Measurements from ENCODE around the gene FRMD1.

Gene FRMD1

GRCh38 chr6:168035661-168036545 lies 43.1 kb downstream of the FRMD1 start (continued):
- TF ChIP-seq, protein P1, sequence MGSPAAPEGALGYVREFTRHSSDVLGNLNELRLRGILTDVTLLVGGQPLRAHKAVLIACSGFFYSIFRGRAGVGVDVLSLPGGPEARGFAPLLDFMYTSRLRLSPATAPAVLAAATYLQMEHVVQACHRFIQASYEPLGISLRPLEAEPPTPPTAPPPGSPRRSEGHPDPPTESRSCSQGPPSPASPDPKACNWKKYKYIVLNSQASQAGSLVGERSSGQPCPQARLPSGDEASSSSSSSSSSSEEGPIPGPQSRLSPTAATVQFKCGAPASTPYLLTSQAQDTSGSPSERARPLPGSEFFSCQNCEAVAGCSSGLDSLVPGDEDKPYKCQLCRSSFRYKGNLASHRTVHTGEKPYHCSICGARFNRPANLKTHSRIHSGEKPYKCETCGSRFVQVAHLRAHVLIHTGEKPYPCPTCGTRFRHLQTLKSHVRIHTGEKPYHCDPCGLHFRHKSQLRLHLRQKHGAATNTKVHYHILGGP (tag by site-specific recombination; IDR thresholded peaks at IDR 0.05) = no peak
- TF ChIP-seq ZNF843 (tag by site-specific recombination; IDR thresholded peaks at IDR 0.05) (peak; percentile 88), ZNF239 (tag by site-specific recombination; IDR thresholded peaks at IDR 0.05) (no peak), YY1 (tag by site-specific recombination; IDR thresholded peaks at IDR 0.05) (no peak), ZNF488 (tag by site-specific recombination; IDR thresholded peaks at IDR 0.05) (no peak), ZNF48 (tag by site-specific recombination; IDR thresholded peaks at IDR 0.05) (no peak), BCL11A (tag by site-specific recombination; IDR thresholded peaks at IDR 0.05; ENCODE audit: low read depth) (peak; percentile 58; the same call in 1 of the 2 replicates), ZBTB8A (tag by site-specific recombination; IDR thresholded peaks at IDR 0.05) (no peak), ZNF561 (tag by site-specific recombination; IDR thresholded peaks at IDR 0.05; ENCODE audit: borderline replicate concordance) (no peak), ZNF658 (tag by site-specific recombination; IDR thresholded peaks at IDR 0.05) (no peak), ZNF366 (tag by site-specific recombination; conservative IDR thresholded peaks at IDR 0.05) (peak; percentile 89)
- TF ChIP-seq, protein P2, sequence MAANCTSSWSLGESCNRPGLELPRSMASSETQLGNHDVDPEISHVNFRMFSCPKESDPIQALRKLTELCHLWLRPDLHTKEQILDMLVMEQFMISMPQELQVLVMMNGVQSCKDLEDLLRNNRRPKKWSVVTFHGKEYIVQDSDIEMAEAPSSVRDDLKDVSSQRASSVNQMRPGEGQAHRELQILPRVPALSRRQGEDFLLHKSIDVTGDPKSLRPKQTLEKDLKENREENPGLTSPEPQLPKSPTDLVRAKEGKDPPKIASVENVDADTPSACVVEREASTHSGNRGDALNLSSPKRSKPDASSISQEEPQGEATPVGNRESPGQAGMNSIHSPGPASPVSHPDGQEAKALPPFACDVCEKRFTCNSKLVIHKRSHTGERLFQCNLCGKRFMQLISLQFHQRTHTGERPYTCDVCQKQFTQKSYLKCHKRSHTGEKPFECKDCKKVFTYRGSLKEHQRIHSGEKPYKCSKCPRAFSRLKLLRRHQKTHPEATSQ (tag by site-specific recombination; IDR thresholded peaks at IDR 0.05) = no peak
- TF ChIP-seq, protein P3, sequence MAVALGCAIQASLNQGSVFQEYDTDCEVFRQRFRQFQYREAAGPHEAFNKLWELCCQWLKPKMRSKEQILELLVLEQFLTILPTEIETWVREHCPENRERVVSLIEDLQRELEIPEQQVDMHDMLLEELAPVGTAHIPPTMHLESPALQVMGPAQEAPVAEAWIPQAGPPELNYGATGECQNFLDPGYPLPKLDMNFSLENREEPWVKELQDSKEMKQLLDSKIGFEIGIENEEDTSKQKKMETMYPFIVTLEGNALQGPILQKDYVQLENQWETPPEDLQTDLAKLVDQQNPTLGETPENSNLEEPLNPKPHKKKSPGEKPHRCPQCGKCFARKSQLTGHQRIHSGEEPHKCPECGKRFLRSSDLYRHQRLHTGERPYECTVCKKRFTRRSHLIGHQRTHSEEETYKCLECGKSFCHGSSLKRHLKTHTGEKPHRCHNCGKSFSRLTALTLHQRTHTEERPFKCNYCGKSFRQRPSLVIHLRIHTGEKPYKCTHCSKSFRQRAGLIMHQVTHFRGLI (tag by site-specific recombination; IDR thresholded peaks at IDR 0.05) = no peak

DNA sequence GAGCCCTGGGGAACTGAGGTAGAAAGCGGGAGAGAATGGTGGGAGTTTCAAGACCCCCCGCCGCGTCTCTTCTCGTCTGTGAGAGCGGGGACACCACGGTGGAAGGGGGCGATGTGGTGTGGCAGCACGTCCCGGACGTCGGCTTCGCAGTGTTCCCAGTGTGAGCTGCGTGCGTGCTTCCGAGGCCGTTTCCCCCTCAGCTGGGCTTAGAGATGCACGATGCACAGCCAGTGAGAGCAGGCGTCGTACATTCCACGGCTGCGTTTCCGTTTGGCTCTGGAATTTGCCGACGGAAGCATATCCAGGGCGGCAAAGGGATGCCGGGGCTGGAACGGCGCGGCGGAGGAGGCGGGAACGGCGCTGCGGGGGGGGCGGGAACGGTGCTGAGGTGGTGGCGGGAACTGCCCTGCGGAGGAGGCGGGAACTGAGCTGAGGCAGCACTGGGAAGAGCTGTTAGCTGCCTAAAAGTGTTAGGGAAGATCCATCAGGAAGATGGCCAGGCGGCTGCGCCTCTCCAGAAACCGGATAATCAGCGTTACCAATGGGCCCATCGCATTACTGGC lies 43.8 kb downstream of the FRMD1 start:
- CTCF ChIA-PET = interaction anchor here (1.1 kb wide), 1 partner anchor 20 kb away, joined by 3 read pairs; no protein-coding TSS in a partner anchor
- POLR2A ChIA-PET = interaction anchor here (0.6 to 1.2 kb wide), 4 partner anchors 11 to 213 kb away, joined by 3 to 11 read pairs (median 4); no protein-coding TSS in a partner anchor
- Histone ChIP-seq H3K36me3 (ENCODE audit: control insufficient read depth in 2 of 2, insufficient read depth in 1 of 2, low read length in 2 of 2) (peaks cover 0 to 3% of the 10 kb centered on the region in 2 experiments; a peak in 1 of 3 replicates), H3K4me3 (ENCODE audit: low read depth, low read length) (peak overlapping the region; percentile 34), H3K9me3 (ENCODE audit: control insufficient read depth, insufficient read depth, low read depth, low read length) (no peaks in the 10 kb centered on the region), H3K4me1 (ENCODE audit: control insufficient read depth, insufficient read depth, low read length) (peaks cover 8% of the 10 kb centered on the region), H3K27ac (ENCODE audit: extremely low read depth, low read depth, low read length) (peak overlapping the region; percentile 77)
- no peak for TF ChIP-seq ZNF223 (tag by site-specific recombination; IDR thresholded peaks at IDR 0.05)
- TF ChIP-seq OVOL3 (tag by site-specific recombination; IDR thresholded peaks at IDR 0.05) = no peak
- peak; percentile 61; the same call in 1 of the 2 replicates for TF ChIP-seq ZBTB17 (tag by site-specific recombination; IDR thresholded peaks at IDR 0.05)
- 0 out of 2 replicates have a peak, but pooled peaks have one; percentile 57 for TF ChIP-seq GLI4 (tag by site-specific recombination; IDR thresholded peaks at IDR 0.05)
- TF ChIP-seq ZBTB49 (tag by site-specific recombination; IDR thresholded peaks at IDR 0.05; ENCODE audit: low read depth) = no peak
- no peak for TF ChIP-seq ZNF274 (IDR thresholded peaks at IDR 0.05; ENCODE audit: low read length)
- TF ChIP-seq ZNF274 (tag by site-specific recombination; IDR thresholded peaks at IDR 0.05; ENCODE audit: borderline replicate concordance) = no peak
- TF ChIP-seq ZNF146 (tag by site-specific recombination; IDR thresholded peaks at IDR 0.05) = peak; percentile 49; the same call in 1 of the 2 replicates
- no peak for TF ChIP-seq ZFP69B (tag by site-specific recombination; IDR thresholded peaks at IDR 0.05)
- no peak for TF ChIP-seq ZNF221 (tag by site-specific recombination; IDR thresholded peaks at IDR 0.05; ENCODE audit: borderline replicate concordance)
- TF ChIP-seq ZFP41 (tag by site-specific recombination; IDR thresholded peaks at IDR 0.05; ENCODE audit: borderline replicate concordance) = no peak
- TF ChIP-seq, protein P3 (tag by site-specific recombination; IDR thresholded peaks at IDR 0.05) = peak; percentile 45; the same call in 1 of the 2 replicates
- no peak for TF ChIP-seq WT1 (tag by site-specific recombination; IDR thresholded peaks at IDR 0.05)
- TF ChIP-seq YY1 (tag by site-specific recombination; IDR thresholded peaks at IDR 0.05) = no peak
- TF ChIP-seq TCF7L2 (IDR thresholded peaks at IDR 0.05; ENCODE audit: borderline replicate concordance, low read depth, low read length) = no peak
